CD4-positive, alpha-beta T cell treated with Interleukin-21 for 1 hour (primary cell): Measurements from ENCODE around the gene CORO2A.

ENCODE experiments used
- DNase-seq: peaks from one replicate; pipeline ENCODE4 v3.0.0-alpha.2; 2020

Gene CORO2A

GRCh38 chr9:98164912-98165311 lies 27.5 kb downstream of the CORO2A start:
- DNase-seq = no peak

GRCh38 chr9:98162613-98163012 lies 29.8 kb downstream of the CORO2A start:
- no peak for DNase-seq

GRCh38 chr9:98161851-98162250 lies 30.6 kb downstream of the CORO2A start:
- DNase-seq = no peak

- no peak for DNase-seq
Observed at GRCh38 chr9:98159790-98160189, 32.6 kb downstream of the CORO2A start.

DNA sequence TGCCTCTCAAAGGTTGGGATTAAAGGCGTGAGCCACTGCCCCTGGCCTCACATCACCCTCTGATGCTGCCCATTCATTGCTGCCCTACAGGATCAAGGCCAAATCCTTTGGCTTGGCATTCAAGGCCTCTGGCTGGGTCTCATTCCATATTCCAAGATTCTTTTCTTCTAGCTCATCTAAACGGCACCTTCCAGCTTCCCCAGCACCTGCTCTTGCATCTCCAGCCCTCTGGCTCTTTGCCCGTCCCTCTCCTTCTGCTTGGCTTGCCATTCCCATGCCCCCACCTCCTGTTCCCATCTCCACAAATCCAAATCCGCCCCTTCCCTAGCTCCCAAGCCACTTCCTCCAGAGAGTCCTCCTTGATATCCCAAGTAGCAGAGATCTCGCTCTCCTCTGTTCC lies 33.1 kb downstream of the CORO2A start:
- DNase-seq = no peak

DNA sequence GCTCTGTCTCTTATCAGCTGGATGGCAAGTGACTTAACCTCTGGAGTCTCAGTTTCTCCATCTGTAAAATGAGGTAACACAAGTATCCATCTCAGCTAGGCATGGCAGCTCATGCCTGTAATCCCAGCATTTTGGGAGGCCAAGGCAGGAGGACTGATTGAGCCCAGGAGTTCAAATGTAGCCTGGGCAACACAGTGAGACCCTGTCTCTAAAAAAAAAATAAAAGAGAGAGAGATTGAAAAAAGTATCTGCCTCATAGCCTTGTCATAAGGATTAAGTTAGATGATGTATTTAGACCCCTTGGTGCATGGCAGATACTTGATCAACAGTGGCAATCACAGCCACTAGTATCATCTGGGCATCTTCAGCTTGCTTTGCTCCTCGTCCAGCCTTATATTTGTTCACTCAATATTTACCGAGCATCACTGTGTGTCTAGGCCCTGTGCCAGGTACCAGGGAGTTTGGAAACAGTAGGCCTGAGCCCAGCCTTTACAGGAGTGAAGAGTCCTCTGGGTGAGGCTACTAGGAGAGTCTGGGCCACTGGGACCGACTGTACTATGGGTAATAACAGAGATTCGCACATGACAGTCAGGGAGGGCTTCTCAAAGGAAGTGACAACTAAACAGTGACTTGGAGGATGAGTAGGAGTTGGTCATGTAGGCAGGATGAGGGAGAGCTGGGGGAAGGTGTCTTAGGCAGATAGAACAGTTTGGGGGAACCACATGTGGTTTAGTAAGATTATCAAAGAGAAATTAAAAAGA lies 34.2 kb downstream of the CORO2A start:
- DNase-seq = no peak

DNA sequence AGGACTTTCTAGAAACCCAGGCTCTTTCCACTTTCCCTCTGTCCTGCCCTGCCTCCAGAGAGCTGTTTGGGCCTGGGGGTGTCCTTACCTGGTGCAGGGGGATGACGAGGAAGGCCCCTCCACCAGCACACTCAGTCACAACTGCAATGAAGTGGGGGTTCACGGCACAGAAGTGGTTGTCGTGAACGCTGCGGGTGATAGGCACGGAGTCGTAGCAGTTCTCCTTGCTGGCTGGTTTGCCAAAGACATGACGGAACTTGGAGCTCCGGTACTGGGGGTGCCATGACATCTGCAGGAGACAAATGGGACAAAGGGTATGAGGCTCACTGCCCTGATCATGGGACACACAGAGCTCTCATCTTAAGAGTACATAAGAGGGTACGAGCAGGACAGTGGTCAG lies 35.1 kb downstream of the CORO2A start:
- DNase-seq = no peak

DNA sequence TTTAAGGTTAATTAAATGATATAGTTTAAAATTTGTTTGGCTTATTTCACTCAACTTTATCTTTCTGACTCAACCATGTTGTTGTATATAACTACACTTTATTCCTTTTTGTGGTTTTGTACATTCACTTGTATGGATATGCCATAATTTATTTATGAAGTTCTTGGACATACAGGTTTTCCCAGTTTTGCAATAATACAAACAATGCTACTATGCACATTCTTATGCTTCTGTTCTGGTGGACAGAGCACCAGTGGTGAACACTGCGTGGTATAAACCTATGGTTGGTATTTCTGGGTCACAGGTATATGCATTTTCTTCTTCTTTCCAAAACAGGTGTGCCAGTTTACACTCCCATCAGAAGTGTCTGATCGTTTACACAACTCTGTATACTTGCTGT lies 37.8 kb downstream of the CORO2A start:
- no peak for DNase-seq

- no peak for DNase-seq
Observed at GRCh38 chr9:98152526-98152925, 39.9 kb downstream of the CORO2A start.

DNA sequence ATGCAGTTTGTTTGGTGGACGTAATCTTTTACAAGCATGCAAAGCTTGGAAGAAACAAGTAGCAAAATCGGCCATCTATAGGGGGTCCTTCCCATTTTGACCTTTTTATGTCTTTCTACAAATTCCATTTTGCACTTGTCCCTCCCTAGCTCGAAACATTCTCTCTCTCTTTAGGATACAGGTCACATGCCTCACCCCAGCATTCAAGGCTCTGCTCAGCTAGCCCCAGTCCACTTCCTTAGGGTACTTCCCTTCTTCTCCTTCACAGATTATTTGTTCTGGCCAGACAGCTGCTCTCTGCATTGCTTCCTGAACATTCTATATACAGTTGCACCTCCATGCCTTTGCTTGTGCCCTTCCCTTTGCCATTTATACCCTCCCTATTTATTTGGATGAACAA lies 41.7 kb downstream of the CORO2A start:
- no peak for DNase-seq

- no peak for DNase-seq
Observed at GRCh38 chr9:98150164-98150563, 42.3 kb downstream of the CORO2A start.

DNA sequence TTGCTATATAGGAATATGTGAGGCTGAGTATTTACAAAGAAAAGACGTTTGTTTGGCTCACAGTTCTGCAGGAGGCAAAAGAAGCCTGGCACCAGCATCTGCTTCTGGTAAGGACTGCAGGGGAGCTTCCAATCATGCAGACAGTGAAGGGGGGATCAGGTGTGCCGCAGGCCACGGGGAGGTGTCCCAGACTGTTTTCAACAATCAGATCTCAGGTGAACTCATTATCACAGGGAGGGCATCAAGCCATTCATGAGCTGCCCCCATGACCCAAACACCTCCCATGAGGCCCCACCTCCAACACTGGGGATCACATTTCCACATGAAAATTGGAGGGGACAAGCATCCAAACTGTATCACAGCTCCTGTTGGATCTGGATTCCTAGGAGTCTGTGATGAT lies 43.0 kb downstream of the CORO2A start:
- no peak for DNase-seq

DNA sequence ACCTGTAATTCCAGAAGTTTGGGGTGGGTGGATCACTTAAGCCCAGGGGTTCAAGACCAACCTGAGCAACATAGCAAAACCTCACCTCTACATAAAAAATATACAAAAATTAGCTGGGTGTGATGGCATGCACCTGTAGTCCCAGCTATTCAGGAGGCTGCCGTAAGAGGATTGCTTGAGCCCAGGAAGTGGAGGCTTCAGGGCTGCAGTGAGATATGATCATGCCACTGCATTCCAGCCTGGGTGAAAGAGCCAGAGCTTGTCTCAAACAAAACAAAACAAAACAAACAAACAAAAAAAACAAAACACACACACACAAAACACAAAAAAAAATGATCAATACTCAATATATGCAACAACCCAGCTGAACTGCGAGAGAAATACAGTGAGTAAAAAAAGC lies 44.0 kb downstream of the CORO2A start:
- no peak for DNase-seq

DNA sequence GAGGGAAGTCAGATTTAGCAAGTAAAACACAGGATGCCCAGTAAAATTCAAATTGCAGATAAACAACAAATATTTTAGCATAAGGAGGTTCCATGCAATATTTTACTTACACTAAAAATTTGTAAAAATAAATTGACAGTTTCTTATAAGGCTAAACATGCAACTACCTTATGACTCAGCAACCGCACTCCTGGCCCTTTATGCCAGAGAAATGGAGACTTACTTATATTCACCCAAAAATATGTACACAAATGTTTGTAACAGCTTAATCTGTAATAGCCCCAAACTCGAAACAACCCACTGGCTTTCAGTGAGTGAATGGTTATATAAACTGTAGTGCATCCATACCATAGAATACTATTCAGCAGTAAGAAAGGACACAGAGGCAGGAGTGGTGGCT lies 44.9 kb downstream of the CORO2A start:
- no peak for DNase-seq

GRCh38 chr9:98146101-98146991 lies 46.1 kb downstream of the CORO2A start:
- DNase-seq = no peak

GRCh38 chr9:98144631-98145030 lies 47.8 kb downstream of the CORO2A start:
- DNase-seq = no peak

GRCh38 chr9:98144076-98144475 lies 48.4 kb downstream of the CORO2A start:
- DNase-seq = no peak

DNA sequence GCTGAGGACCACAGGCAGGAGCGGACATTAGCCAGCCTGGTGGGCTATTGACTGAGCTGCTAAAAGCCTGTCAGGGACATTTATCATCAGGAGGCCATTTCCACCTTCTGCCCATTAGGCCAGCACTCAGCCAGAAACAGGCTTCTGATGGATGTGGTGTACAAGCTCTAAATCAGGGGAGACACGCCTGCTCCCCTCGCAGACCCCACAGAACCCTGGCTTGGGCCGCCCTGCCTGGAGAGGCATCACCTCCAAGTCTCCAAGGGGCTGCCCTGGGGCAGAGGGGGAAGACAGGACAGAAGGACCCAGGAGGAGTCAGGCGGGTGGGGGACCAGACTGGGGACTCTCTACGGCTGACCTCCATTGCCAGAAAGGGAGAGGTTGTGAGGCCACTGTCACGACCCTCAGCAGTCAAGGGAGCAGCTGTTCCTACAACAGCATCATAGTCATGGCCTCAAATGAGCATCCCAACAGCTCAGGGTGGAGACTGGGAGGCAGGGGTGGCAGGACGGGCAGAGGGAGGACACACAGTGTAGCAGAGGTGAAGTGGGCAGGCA lies 49.4 kb downstream of the CORO2A start:
- DNase-seq = no peak

DNA sequence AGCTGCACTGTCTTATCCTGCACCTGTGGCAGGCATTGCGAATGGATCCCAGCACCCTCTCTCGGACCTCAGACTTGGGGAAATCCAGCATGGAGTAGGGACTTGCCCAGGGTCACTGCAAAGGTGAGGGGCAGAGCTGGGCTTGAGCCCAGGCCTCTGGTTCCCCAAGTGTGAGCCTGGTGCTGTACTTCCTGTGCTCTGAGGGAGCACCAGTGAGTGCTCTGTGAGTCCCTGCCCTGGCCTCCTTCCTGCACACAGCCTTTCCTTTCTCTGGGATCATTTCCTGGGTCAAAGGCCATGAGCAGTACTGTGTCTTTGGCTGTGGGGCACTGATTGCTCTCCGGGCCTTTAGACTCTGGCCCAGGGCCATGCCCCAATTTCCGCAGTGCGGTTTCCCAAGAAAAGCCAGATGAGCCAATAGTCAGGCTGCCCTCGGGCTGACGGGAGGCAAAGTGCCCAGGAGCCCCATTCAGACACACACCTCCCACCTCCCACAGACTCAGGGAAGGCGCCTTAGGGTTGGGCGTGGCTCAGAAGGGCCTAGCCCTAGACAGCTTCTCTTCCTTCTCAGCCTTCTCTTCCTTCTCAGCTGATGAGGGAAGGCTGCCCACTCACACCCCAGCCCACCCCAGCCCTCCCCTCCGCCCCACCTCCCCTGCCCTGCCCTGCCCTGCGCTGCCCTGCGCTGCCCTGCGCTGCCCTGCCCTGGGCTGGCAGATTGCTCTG lies 50.1 kb downstream of the CORO2A start:
- DNase-seq = no peak

DNA sequence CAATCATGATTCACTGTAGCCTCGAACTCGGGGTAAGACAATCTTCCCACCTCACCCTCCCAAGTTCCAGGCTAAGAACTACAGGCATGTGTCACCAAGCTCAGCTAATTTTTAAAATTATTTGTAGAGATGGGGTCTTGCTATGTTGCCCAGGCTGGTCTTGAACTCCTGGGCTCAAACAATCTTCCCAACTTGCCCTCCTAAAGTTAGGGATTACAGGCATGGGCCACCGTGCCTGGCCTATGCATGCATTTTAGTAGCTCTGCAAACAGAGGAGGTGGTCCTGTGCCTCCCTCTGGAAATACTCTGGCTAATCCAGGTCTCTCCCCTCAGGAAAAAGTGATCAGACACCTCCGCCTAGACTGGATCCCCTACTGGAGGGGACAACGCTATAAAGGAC lies 51.9 kb downstream of the CORO2A start:
- DNase-seq = no peak

DNA sequence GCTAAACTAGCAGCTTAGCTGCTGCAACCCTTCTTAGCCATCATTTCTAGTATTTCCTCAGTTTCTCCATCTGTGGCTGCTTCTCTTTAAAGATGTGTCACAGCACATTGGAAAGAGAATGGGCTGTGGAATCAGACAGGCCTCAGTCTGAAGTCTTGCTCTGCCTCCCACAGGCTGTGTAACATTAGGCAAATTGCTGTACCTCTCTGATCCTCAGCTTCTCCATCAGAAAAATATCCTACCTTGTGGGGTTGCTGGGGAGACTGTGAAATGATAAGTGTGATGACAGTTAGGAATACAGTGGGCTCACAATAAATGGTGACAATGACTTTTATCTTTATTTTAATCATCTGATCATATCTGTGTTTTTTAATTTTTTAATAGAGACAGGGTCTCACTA lies 55.9 kb downstream of the CORO2A start:
- DNase-seq = no peak

GRCh38 chr9:98135938-98136337 lies 56.5 kb downstream of the CORO2A start:
- DNase-seq = no peak

GRCh38 chr9:98135558-98135934 lies 56.9 kb downstream of the CORO2A start:
- no peak for DNase-seq
